Measurements from ENCODE around the gene RPRD1A. TPM values are rescaled to one million over a fixed set of nuclear protein-coding genes. Genes with fewer than 3 reads are reported as not detected.

Gene RPRD1A
- polyA plus RNA-seq, 1 of the 3 experiments (the other 2 are of a cell fraction), result 28.9 TPM

DNA sequence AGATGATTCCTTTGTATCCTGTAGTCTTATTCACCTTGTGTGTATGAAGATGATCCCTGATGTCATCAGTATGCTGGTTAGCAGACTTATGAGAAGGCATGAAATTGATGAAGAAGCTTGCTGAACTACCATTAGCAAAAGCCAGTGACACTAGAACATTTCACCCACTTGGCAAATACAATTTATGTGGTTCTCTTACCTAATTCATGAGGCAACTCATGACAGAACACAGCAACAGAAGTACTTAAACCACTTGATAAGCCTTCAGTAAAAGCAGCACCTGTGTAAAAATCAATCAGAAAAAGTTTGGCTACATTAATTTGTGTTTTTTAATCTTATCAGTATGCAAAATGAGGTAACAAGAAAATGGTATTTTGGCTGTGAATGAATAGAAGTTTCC, 44.9 kb upstream of the RPRD1A start:
- H3K4me2 ChIP-seq, result no peak overlapping the region
- no peaks in the 10 kb centered on the region for H4K20me1 ChIP-seq (ENCODE audit: insufficient read depth)
- H3K9ac ChIP-seq, result no peak overlapping the region
- H3K27me3 ChIP-seq (ENCODE audit: insufficient read depth), result no peaks in the 10 kb centered on the region
- no peaks in the 10 kb centered on the region for H3K79me2 ChIP-seq (ENCODE audit: insufficient read depth)
- H3F3A ChIP-seq (replicated peaks; ENCODE audit: insufficient read depth), result no peaks in the 10 kb centered on the region
- H3K4me1 ChIP-seq (ENCODE audit: control insufficient read depth in 1 of 2, insufficient read depth in 2 of 2, low read depth in 1 of 2, low read length in 1 of 2), result no peaks in the 10 kb centered on the region; a peak in 1 of 4 replicates
- H3K36me3 ChIP-seq (replicated peaks in 1 of 2; ENCODE audit: control insufficient read depth in 1 of 2, insufficient read depth in 2 of 2, low read length in 1 of 2), result peaks cover 79 to 81% of the 10 kb centered on the region in 2 experiments
- ChIA-PET POLR2A (no interaction called here), CTCF (interaction anchor here (0.6 to 1.3 kb wide), 4 partner anchors 10 to 169 kb away, joined by 3 to 4 read pairs (median 3); no protein-coding TSS in a partner anchor)
- no peak for DNase-seq
- H3K9me3 ChIP-seq, result no peaks in the 10 kb centered on the region
- H3K27ac ChIP-seq (ENCODE audit: low read depth in 2 of 2, low read length in 1 of 2), result no peak overlapping the region
- TF ChIP-seq, protein P1, sequence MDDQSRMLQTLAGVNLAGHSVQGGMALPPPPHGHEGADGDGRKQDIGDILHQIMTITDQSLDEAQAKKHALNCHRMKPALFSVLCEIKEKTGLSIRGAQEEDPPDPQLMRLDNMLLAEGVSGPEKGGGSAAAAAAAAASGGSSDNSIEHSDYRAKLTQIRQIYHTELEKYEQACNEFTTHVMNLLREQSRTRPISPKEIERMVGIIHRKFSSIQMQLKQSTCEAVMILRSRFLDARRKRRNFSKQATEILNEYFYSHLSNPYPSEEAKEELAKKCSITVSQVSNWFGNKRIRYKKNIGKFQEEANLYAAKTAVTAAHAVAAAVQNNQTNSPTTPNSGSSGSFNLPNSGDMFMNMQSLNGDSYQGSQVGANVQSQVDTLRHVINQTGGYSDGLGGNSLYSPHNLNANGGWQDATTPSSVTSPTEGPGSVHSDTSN (IDR thresholded peaks at IDR 0.05), result no peak
- TF ChIP-seq SIN3A (IDR thresholded peaks at IDR 0.05; ENCODE audit: borderline replicate concordance, low read depth, low read length), result no peak
- TF ChIP-seq, protein P2, sequence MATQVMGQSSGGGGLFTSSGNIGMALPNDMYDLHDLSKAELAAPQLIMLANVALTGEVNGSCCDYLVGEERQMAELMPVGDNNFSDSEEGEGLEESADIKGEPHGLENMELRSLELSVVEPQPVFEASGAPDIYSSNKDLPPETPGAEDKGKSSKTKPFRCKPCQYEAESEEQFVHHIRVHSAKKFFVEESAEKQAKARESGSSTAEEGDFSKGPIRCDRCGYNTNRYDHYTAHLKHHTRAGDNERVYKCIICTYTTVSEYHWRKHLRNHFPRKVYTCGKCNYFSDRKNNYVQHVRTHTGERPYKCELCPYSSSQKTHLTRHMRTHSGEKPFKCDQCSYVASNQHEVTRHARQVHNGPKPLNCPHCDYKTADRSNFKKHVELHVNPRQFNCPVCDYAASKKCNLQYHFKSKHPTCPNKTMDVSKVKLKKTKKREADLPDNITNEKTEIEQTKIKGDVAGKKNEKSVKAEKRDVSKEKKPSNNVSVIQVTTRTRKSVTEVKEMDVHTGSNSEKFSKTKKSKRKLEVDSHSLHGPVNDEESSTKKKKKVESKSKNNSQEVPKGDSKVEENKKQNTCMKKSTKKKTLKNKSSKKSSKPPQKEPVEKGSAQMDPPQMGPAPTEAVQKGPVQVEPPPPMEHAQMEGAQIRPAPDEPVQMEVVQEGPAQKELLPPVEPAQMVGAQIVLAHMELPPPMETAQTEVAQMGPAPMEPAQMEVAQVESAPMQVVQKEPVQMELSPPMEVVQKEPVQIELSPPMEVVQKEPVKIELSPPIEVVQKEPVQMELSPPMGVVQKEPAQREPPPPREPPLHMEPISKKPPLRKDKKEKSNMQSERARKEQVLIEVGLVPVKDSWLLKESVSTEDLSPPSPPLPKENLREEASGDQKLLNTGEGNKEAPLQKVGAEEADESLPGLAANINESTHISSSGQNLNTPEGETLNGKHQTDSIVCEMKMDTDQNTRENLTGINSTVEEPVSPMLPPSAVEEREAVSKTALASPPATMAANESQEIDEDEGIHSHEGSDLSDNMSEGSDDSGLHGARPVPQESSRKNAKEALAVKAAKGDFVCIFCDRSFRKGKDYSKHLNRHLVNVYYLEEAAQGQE (IDR thresholded peaks at IDR 0.05; ENCODE audit: low read depth, low read length), result no peak
- no peak for TF ChIP-seq GATA2 (CRISPR knock-in tag; IDR thresholded peaks at IDR 0.05)
- TF ChIP-seq, protein P3, sequence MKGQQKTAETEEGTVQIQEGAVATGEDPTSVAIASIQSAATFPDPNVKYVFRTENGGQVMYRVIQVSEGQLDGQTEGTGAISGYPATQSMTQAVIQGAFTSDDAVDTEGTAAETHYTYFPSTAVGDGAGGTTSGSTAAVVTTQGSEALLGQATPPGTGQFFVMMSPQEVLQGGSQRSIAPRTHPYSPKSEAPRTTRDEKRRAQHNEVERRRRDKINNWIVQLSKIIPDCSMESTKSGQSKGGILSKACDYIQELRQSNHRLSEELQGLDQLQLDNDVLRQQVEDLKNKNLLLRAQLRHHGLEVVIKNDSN (IDR thresholded peaks at IDR 0.05; ENCODE audit: borderline replicate concordance, low read depth), result no peak
- no peak for TF ChIP-seq RFX5 (IDR thresholded peaks at IDR 0.05; ENCODE audit: low read length)
- H2AFZ ChIP-seq (ENCODE audit: low read depth), result no peak overlapping the region
- H3K4me3 ChIP-seq (ENCODE audit: low read depth in 2 of 2, low read length in 1 of 2), result no peak overlapping the region
- H3K9me2 ChIP-seq, result no peaks in the 10 kb centered on the region

DNA sequence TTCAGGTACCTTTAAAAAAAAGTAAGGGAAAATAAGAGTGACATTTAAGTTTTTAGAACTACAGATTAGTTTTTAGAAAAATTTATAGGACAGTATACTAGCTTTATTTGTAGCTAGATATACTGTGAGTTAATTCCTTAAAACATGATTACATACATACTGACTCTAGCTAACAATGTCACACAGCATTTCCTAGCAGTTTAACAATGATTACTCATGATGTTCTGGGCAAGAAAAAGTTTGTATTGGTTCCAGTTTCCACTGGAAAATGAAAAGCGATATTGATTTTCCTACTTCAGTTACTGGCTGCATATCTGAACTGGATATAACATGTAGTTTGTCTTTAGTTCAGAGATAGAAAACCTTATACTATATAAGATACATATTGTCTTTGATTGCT, 42.4 kb upstream of the RPRD1A start:
- H3K4me3 ChIP-seq (ENCODE audit: low read depth in 2 of 2, low read length in 1 of 2), result no peak overlapping the region
- no peaks in the 10 kb centered on the region for H3K9me2 ChIP-seq
- CTCF ChIA-PET, result interaction anchor here (1.7 to 2.8 kb wide), 2 partner anchors 92 to 174 kb away, joined by 5 to 9 read pairs; no protein-coding TSS in a partner anchor
- H3K27ac ChIP-seq (ENCODE audit: low read depth in 2 of 2, low read length in 1 of 2), result no peak overlapping the region
- H3K9me3 ChIP-seq, result no peaks in the 10 kb centered on the region
- no peaks in the 10 kb centered on the region for H3F3A ChIP-seq (replicated peaks; ENCODE audit: insufficient read depth)
- no peak for DNase-seq
- no peaks in the 10 kb centered on the region for H4K20me1 ChIP-seq (ENCODE audit: insufficient read depth)
- no peak overlapping the region for H3K9ac ChIP-seq
- TF ChIP-seq JUND (IDR thresholded peaks at IDR 0.05) (no peak), CHD2 (IDR thresholded peaks at IDR 0.05; ENCODE audit: low read length, partially characterized antibody) (no peak), RXRA (IDR thresholded peaks at IDR 0.05; ENCODE audit: borderline replicate concordance, low read depth) (no peak), NFIC (IDR thresholded peaks at IDR 0.05; ENCODE audit: borderline replicate concordance) (no peak), TAF1 (IDR thresholded peaks at IDR 0.05; ENCODE audit: borderline replicate concordance, low read depth, low read length) (no peak), EZH2phosphoT487 (IDR thresholded peaks at IDR 0.05; ENCODE audit: borderline replicate concordance, low read depth) (no peak), FOSL2 (IDR thresholded peaks at IDR 0.05; ENCODE audit: borderline replicate concordance, low read depth) (no peak), NRF1 (IDR thresholded peaks at IDR 0.05; ENCODE audit: low read depth, low read length) (no peak), RAD21 (IDR thresholded peaks at IDR 0.05; ENCODE audit: low read length) (no peak), GATA2 (CRISPR knock-in tag; IDR thresholded peaks at IDR 0.05) (no peak), YY1 (IDR thresholded peaks at IDR 0.05; ENCODE audit: low read depth) (no peak)
- TF ChIP-seq, protein P4, sequence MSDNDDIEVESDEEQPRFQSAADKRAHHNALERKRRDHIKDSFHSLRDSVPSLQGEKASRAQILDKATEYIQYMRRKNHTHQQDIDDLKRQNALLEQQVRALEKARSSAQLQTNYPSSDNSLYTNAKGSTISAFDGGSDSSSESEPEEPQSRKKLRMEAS (IDR thresholded peaks at IDR 0.05; ENCODE audit: low read depth), result no peak
- TF ChIP-seq, protein P5, sequence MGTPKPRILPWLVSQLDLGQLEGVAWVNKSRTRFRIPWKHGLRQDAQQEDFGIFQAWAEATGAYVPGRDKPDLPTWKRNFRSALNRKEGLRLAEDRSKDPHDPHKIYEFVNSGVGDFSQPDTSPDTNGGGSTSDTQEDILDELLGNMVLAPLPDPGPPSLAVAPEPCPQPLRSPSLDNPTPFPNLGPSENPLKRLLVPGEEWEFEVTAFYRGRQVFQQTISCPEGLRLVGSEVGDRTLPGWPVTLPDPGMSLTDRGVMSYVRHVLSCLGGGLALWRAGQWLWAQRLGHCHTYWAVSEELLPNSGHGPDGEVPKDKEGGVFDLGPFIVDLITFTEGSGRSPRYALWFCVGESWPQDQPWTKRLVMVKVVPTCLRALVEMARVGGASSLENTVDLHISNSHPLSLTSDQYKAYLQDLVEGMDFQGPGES (IDR thresholded peaks at IDR 0.05; ENCODE audit: low read depth, low read length), result no peak
- 100% methylated on average over 1 of the region's 1 CpG for WGBS (ENCODE audit: low lambda C conversion rate)
- peaks cover 60 to 63% of the 10 kb centered on the region in 2 experiments for H3K36me3 ChIP-seq (replicated peaks in 1 of 2; ENCODE audit: control insufficient read depth in 1 of 2, insufficient read depth in 2 of 2, low read length in 1 of 2)
- H2AFZ ChIP-seq (ENCODE audit: low read depth), result no peak overlapping the region
- POLR2A ChIA-PET, result no interaction called here
- no peaks in the 10 kb centered on the region for H3K27me3 ChIP-seq (ENCODE audit: insufficient read depth)
- no peaks in the 10 kb centered on the region for H3K79me2 ChIP-seq (ENCODE audit: insufficient read depth)
- no peaks in the 10 kb centered on the region; a peak in 1 of 4 replicates for H3K4me1 ChIP-seq (ENCODE audit: control insufficient read depth in 1 of 2, insufficient read depth in 2 of 2, low read depth in 1 of 2, low read length in 1 of 2)
- H3K4me2 ChIP-seq, result no peak overlapping the region

All from SK-N-SH (cell line).